Keratinocyte (primary cell): Measurements from ENCODE around the gene PCID2. TPM values are rescaled to one million over a fixed set of nuclear protein-coding genes. Genes with fewer than 3 reads are reported as not detected.

Source experiments
- DNase-seq: peaks from one replicate; pipeline ENCODE4 v3.0.0-alpha.2; 2011; ENCODE audit warnings: low read depth, missing footprints, low spot score
- FAIRE-seq: peaks from 2 replicates; lab custom pipeline; 2011; peaks lifted over from hg19 to GRCh38; lab: Jason Lieb, UNC
- H2AFZ ChIP-seq: 2 replicates; pipeline ENCODE4 v1.6.0; 2012; ENCODE audit warnings: low read length, control low read depth, inconsistent platforms; ENCODE audit not compliant: control insufficient read depth
- H3K27ac ChIP-seq: 2 replicates; pipeline ENCODE4 v1.5.1; 2011; ENCODE audit warnings: low read length; ENCODE audit not compliant: control insufficient read depth, insufficient read depth
- H3K27me3 ChIP-seq: 3 replicates; pipeline ENCODE4 v1.6.0; 2011; ENCODE audit warnings: low read length; ENCODE audit not compliant: control insufficient read depth, insufficient read depth; ENCODE audit errors: extremely low read depth
- H3K36me3 ChIP-seq, 2 experiments: 2 replicates in 1 of 2; 3 replicates in 1 of 2; pipeline ENCODE4 v1.5.1; 2011; ENCODE audit warnings: low read length in 2 of 2, mild to moderate bottlenecking in 1 of 2; ENCODE audit not compliant: control insufficient read depth in 2 of 2, insufficient read depth in 2 of 2; ENCODE audit errors: extremely low read depth in 1 of 2
- H3K4me1 ChIP-seq: 3 replicates; pipeline ENCODE4 v1.5.1; 2011; ENCODE audit warnings: low read length; ENCODE audit not compliant: control insufficient read depth, insufficient read depth; ENCODE audit errors: extremely low read depth
- H3K4me2 ChIP-seq: 3 replicates; pipeline ENCODE4 v1.6.0; 2011; ENCODE audit warnings: low read depth, low read length; ENCODE audit not compliant: control insufficient read depth, insufficient read depth; ENCODE audit errors: extremely low read depth
- H3K4me3 ChIP-seq, 3 experiments: fragments of 200-600 bp in 1 of 3; sonication (generic) in 1 of 3; 2 replicates in 2 of 3; 3 replicates in 1 of 3; pipeline ENCODE4 v1.5.1; 2011 to 2016; ENCODE audit warnings: low read length in 3 of 3, mild to moderate bottlenecking in 3 of 3, control low read depth in 2 of 3, inconsistent platforms in 1 of 3, low read depth in 1 of 3, mixed read lengths in 1 of 3, mixed run types in 1 of 3, moderate library complexity in 1 of 3; ENCODE audit not compliant: control insufficient read depth in 2 of 3, insufficient read depth in 2 of 3; ENCODE audit errors: extremely low read depth in 1 of 3
- H3K79me2 ChIP-seq: 2 replicates; pipeline ENCODE4 v1.6.0; 2012; ENCODE audit warnings: low read length; ENCODE audit not compliant: control insufficient read depth, insufficient read depth
- H3K9ac ChIP-seq: 3 replicates; pipeline ENCODE4 v1.6.0; 2011; ENCODE audit warnings: low read length; ENCODE audit not compliant: control insufficient read depth, insufficient read depth; ENCODE audit errors: extremely low read depth
- H3K9me1 ChIP-seq: 3 replicates; pipeline ENCODE4 v1.6.0; 2011; ENCODE audit warnings: low read length; ENCODE audit not compliant: control insufficient read depth, insufficient read depth; ENCODE audit errors: extremely low read depth
- H3K9me3 ChIP-seq: 2 replicates; pipeline ENCODE4 v1.5.1; 2012; ENCODE audit warnings: low read depth, low read length; ENCODE audit not compliant: control insufficient read depth
- H4K20me1 ChIP-seq: 3 replicates; pipeline ENCODE4 v1.6.0; 2011; ENCODE audit warnings: low read length; ENCODE audit not compliant: control insufficient read depth, insufficient read depth; ENCODE audit errors: extremely low read depth
- EZH2 ChIP-seq: IDR thresholded peaks from one replicate; pipeline ENCODE4 v1.6.1; 2012; ENCODE audit warnings: inconsistent platforms, mild to moderate bottlenecking, low read length, moderate library complexity
- dilution Hi-C: fragments of 300-500 bp; cut with MboI; formaldehyde crosslinking; loops from one replicate; pipeline ENCODE4 v1.7.0; 2020; ENCODE audit warnings: low sequenced_read_pairs; ENCODE audit not compliant: extremely low pct_ligation_motif_present
- polyA plus RNA-seq, 5 experiments: library from polyadenylated mRNA; depleted of rRNA in 3 of 5; stranded (reverse) in 3 of 5; stranded (forward) in 1 of 5; unstranded in 1 of 5; fragments of >200 nt; gene quantifications; 1 replicate in 1 of 5; 2 replicates in 3 of 5; 3 replicates in 1 of 5; pipeline versions ENCODE4 v1.2.1 to v1.2.3, GENCODE V29; 2011 to 2012; ENCODE audit warnings: missing spikeins in 2 of 5, low read depth in 1 of 5, low replicate concordance in 1 of 5
- TF ChIP-seq, protein P1 (sequence below), 3 experiments: IDR thresholded peaks in 1 of 3; conservative IDR thresholded peaks in 1 of 3; optimal IDR thresholded peaks in 1 of 3; 2 replicates in 2 of 3; 3 replicates in 1 of 3; pipeline versions ENCODE3 to v1.5.1; 2011; ENCODE audit warnings: low read length in 3 of 3, mild to moderate bottlenecking in 3 of 3, moderate library complexity in 2 of 3, control low read depth in 1 of 3, inconsistent platforms in 1 of 3; ENCODE audit not compliant: insufficient read depth in 2 of 3; ENCODE audit errors: extremely low read depth in 1 of 3

PCID2 gene
- polyA plus RNA-seq, 1 donor (not counting 4 experiments of a cell fraction or from before 2014, with no cell fraction given) = 76.5 TPM

DNA sequence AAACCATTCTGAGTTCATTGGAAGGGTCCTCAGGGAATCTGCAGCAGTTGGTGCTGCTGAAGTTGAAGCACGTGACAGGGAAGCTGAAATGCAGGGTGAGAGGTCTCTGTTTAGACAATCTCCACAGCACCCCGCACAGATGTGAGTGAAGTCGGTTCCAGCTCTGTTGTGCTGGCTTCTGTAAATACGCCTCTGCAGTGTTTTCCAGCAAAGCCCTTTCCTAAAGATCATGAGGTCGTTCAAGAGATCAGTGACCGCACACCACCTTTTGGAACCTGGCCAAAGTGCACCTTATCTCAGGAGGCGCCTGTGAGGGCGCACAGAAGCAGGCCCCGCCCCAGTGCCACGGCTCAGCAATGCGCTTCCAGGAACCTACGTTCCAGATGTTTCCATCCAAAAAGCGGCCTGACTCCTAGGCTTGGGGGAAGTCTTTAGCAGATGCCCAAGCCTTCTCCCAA lies 11.7 kb upstream of the PCID2 start:
- dilution Hi-C loops = no loop called here
- H3K9me3 ChIP-seq = no peaks in the 10 kb centered on the region
- peaks cover 17% of the 10 kb centered on the region for H3K4me1 ChIP-seq
- H2AFZ ChIP-seq = no peak overlapping the region
- TF ChIP-seq, protein P1, sequence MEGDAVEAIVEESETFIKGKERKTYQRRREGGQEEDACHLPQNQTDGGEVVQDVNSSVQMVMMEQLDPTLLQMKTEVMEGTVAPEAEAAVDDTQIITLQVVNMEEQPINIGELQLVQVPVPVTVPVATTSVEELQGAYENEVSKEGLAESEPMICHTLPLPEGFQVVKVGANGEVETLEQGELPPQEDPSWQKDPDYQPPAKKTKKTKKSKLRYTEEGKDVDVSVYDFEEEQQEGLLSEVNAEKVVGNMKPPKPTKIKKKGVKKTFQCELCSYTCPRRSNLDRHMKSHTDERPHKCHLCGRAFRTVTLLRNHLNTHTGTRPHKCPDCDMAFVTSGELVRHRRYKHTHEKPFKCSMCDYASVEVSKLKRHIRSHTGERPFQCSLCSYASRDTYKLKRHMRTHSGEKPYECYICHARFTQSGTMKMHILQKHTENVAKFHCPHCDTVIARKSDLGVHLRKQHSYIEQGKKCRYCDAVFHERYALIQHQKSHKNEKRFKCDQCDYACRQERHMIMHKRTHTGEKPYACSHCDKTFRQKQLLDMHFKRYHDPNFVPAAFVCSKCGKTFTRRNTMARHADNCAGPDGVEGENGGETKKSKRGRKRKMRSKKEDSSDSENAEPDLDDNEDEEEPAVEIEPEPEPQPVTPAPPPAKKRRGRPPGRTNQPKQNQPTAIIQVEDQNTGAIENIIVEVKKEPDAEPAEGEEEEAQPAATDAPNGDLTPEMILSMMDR (optimal IDR thresholded peaks at IDR 0.05 in 1 of 3, IDR thresholded peaks at IDR 0.05 in 1 of 3, conservative IDR thresholded peaks at IDR 0.05 in 1 of 3; ENCODE audit: extremely low read depth in 1 of 3, insufficient read depth in 2 of 3, low read length in 3 of 3) = no peak
- no peak for TF ChIP-seq EZH2
- DNase-seq = no peak
- H3K36me3 ChIP-seq = peaks cover 21 to 38% of the 10 kb centered on the region in 2 experiments
- peaks cover 95% of the 10 kb centered on the region for H3K79me2 ChIP-seq
- no peak overlapping the region for H3K9ac ChIP-seq
- no peak overlapping the region for H3K27ac ChIP-seq
- peaks cover 7% of the 10 kb centered on the region for H3K9me1 ChIP-seq
- H3K4me3 ChIP-seq = no peak overlapping the region
- H3K27me3 ChIP-seq = no peaks in the 10 kb centered on the region
- no peak for FAIRE-seq
- peaks cover 34% of the 10 kb centered on the region for H4K20me1 ChIP-seq
- H3K4me2 ChIP-seq = no peak overlapping the region

DNA sequence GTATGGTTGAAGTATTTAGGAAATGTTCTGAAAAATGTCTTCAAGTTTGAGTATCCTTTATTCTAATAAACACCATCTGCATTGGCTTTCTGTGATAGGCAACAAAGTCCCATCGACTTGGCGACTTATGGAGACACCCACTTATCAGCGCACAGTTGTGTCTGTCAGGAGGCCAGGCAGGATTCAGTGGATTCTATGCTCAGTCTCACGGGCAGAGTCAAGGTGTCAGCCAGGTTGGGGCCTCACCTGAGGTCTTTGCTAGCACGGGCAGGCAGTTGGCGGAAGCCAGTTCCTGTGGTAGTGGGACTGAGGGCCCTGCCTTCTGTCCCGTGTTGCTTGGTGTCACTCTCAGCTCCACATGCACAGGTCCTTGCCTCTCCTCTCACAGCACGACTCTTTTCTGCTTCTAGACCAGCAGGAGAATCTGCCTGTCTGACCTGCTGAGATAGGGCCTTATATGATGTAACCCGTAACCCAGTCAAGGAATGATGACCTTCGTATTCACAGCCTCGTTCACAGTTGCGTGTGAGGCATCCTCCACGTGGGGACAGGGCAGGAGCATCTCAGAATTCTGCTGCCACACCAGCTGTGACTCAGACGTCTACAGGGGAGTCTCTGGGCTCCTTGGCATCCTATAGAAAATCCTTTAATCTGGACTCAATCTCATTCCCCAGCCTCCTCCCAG lies 10.9 kb upstream of the PCID2 start:
- Histone ChIP-seq H3K9me3 (no peaks in the 10 kb centered on the region), H3K27ac (no peak overlapping the region), H3K9ac (no peak overlapping the region), H3K79me2 (peaks cover 95% of the 10 kb centered on the region), H3K36me3 (peaks cover 16 to 30% of the 10 kb centered on the region in 2 experiments), H4K20me1 (peaks cover 41% of the 10 kb centered on the region), H3K9me1 (peaks cover 11% of the 10 kb centered on the region), H3K27me3 (no peaks in the 10 kb centered on the region), H3K4me2 (no peak overlapping the region), H3K4me3 (no peak overlapping the region), H2AFZ (no peak overlapping the region), H3K4me1 (peaks cover 18% of the 10 kb centered on the region)
- dilution Hi-C loops = no loop called here
- DNase-seq (no peak), FAIRE-seq (no peak)
- no peak for TF ChIP-seq EZH2
- TF ChIP-seq, protein P1 (optimal IDR thresholded peaks at IDR 0.05 in 1 of 3, IDR thresholded peaks at IDR 0.05 in 1 of 3, conservative IDR thresholded peaks at IDR 0.05 in 1 of 3; ENCODE audit: extremely low read depth in 1 of 3, insufficient read depth in 2 of 3, low read length in 3 of 3) = no peak
